H9 (cell line): ENCODE measurements around the gene PPIL3. TPM values are rescaled to one million over a fixed set of nuclear protein-coding genes. Genes with fewer than 3 reads are reported as not detected.

Experiments used
- DNase-seq: peaks from one replicate; pipeline ENCODE4 v3.0.0-alpha.2; 2017
- H2AFZ ChIP-seq: one replicate; pipeline ENCODE4 v1.6.1; 2013; ENCODE audit warnings: mild to moderate bottlenecking, low read length, control low read depth, moderate library complexity
- H2AK5ac ChIP-seq: 2 replicates; pipeline ENCODE4 v1.6.1; 2013; ENCODE audit warnings: low read length, control low read depth, mixed read lengths; ENCODE audit not compliant: insufficient read length
- H2BK120ac ChIP-seq: one replicate; pipeline ENCODE4 v1.6.1; 2013; ENCODE audit warnings: low read depth, mild to moderate bottlenecking, low read length, control low read depth, inconsistent platforms; ENCODE audit not compliant: poor library complexity, severe bottlenecking
- H2BK12ac ChIP-seq: 2 replicates; pipeline ENCODE4 v1.6.1; 2013; ENCODE audit warnings: low read length, control low read depth, mixed read lengths, low read depth; ENCODE audit not compliant: insufficient read length
- H2BK15ac ChIP-seq: 2 replicates; pipeline ENCODE4 v1.6.1; 2013; ENCODE audit warnings: low read depth, low read length, control low read depth
- H2BK20ac ChIP-seq: one replicate; pipeline ENCODE4 v1.6.1; 2013; ENCODE audit warnings: low read depth, mild to moderate bottlenecking, low read length, control low read depth, inconsistent platforms; ENCODE audit not compliant: poor library complexity, severe bottlenecking
- H2BK5ac ChIP-seq: 2 replicates; pipeline ENCODE4 v1.6.1; 2013; ENCODE audit warnings: low read length, control low read depth, mixed read lengths; ENCODE audit not compliant: insufficient read length
- H3K14ac ChIP-seq: 2 replicates; pipeline ENCODE4 v1.6.1; 2013; ENCODE audit warnings: low read length, control low read depth; ENCODE audit not compliant: insufficient read depth
- H3K18ac ChIP-seq: 2 replicates; pipeline ENCODE4 v1.6.1; 2013; ENCODE audit warnings: low read depth, mild to moderate bottlenecking, mixed read lengths, low read length, control low read depth; ENCODE audit not compliant: insufficient read length
- H3K23ac ChIP-seq: 2 replicates; pipeline ENCODE4 v1.6.1; 2013; ENCODE audit warnings: low read length, control low read depth, mixed read lengths, low read depth; ENCODE audit not compliant: insufficient read length
- H3K23me2 ChIP-seq: 2 replicates; pipeline ENCODE4 v1.6.1; 2013; ENCODE audit warnings: low read depth, mild to moderate bottlenecking, mixed read lengths, low read length, control low read depth; ENCODE audit not compliant: insufficient read length, poor library complexity, severe bottlenecking
- H3K27ac ChIP-seq: 2 replicates; pipeline ENCODE4 v1.5.1; 2013; ENCODE audit warnings: low read length, control low read depth, mixed read lengths, low read depth; ENCODE audit not compliant: insufficient read length
- H3K27me3 ChIP-seq: 2 replicates; pipeline ENCODE4 v1.6.1; 2013; ENCODE audit warnings: low read length, control low read depth, inconsistent platforms; ENCODE audit not compliant: insufficient read depth
- H3K4ac ChIP-seq: 2 replicates; pipeline ENCODE4 v1.6.1; 2013; ENCODE audit warnings: low read depth, mild to moderate bottlenecking, control low read depth, inconsistent platforms, low read length, moderate library complexity
- H3K4me1 ChIP-seq: 2 replicates; pipeline ENCODE4 v1.6.1; 2013; ENCODE audit warnings: low read length, control low read depth, inconsistent platforms; ENCODE audit not compliant: insufficient read depth
- H3K4me2 ChIP-seq: 2 replicates; pipeline ENCODE4 v1.6.1; 2013; ENCODE audit warnings: low read length, control low read depth, mixed read lengths; ENCODE audit not compliant: insufficient read length, insufficient read depth
- H3K56ac ChIP-seq: 2 replicates; pipeline ENCODE4 v1.6.1; 2013; ENCODE audit warnings: low read depth, mild to moderate bottlenecking, mixed read lengths, low read length, control low read depth; ENCODE audit not compliant: insufficient read length
- H3K79me1 ChIP-seq: 2 replicates; pipeline ENCODE4 v1.6.1; 2013; ENCODE audit warnings: low read depth, mild to moderate bottlenecking, moderate library complexity, low read length, control low read depth, inconsistent platforms; ENCODE audit not compliant: insufficient read depth, poor library complexity, severe bottlenecking
- H3K79me2 ChIP-seq: 2 replicates; pipeline ENCODE4 v1.6.1; 2013; ENCODE audit warnings: low read length, control low read depth, inconsistent platforms; ENCODE audit not compliant: insufficient read depth
- H3K9ac ChIP-seq: 2 replicates; pipeline ENCODE4 v1.6.1; 2013; ENCODE audit warnings: low read length, control low read depth, mixed read lengths; ENCODE audit not compliant: insufficient read length; ENCODE audit errors: extremely low read depth
- H3K9me3 ChIP-seq: one replicate; pipeline ENCODE4 v1.6.1; 2013; ENCODE audit warnings: low read depth, low read length, inconsistent platforms; ENCODE audit not compliant: control insufficient read depth
- H3T11ph ChIP-seq: one replicate; pipeline ENCODE4 v1.6.1; 2013; ENCODE audit warnings: mild to moderate bottlenecking, low read length, control low read depth, inconsistent platforms
- H4K20me1 ChIP-seq: one replicate; pipeline ENCODE4 v1.6.1; 2013; ENCODE audit not compliant: control insufficient read depth, insufficient read length, insufficient read depth
- H4K5ac ChIP-seq: 2 replicates; pipeline ENCODE4 v1.6.1; 2013; ENCODE audit warnings: low read depth, mild to moderate bottlenecking, mixed read lengths, low read length, control low read depth; ENCODE audit not compliant: insufficient read length
- H4K8ac ChIP-seq: replicated peaks from 2 replicates; pipeline ENCODE4 v1.6.1; 2013; ENCODE audit warnings: low read length, control low read depth, mixed read lengths, low read depth; ENCODE audit not compliant: insufficient read length
- H4K91ac ChIP-seq: 2 replicates; pipeline ENCODE4 v1.6.1; 2013; ENCODE audit warnings: low read depth, mild to moderate bottlenecking, moderate library complexity, mixed read lengths, low read length, control low read depth; ENCODE audit not compliant: insufficient read length
- H3K27ac Mint-ChIP-seq, 3 experiments: 2 replicates in 2 of 3; 3 replicates in 1 of 3; pipeline ENCODE4 v1.8.0; 2020 to 2021; ENCODE audit warnings: mixed read lengths in 3 of 3, mild to moderate bottlenecking in 1 of 3, moderate library complexity in 1 of 3
- H3K27me3 Mint-ChIP-seq: 2 replicates; pipeline ENCODE4 v1.8.0; 2021; ENCODE audit warnings: low read depth, mild to moderate bottlenecking, moderate library complexity, mixed read lengths
- H3K36me3 Mint-ChIP-seq, 3 experiments: 2 replicates in 2 of 3; 3 replicates in 1 of 3; pipeline ENCODE4 v1.8.0; 2020 to 2021; ENCODE audit warnings: low read depth in 3 of 3, mixed read lengths in 3 of 3; ENCODE audit not compliant: insufficient read depth in 1 of 3
- H3K4me1 Mint-ChIP-seq, 2 experiments: 2 replicates each; pipeline ENCODE4 v1.8.0; 2020; ENCODE audit warnings: mixed read lengths in 2 of 2
- H3K4me3 Mint-ChIP-seq, 2 experiments: 2 replicates in 1 of 2; 3 replicates in 1 of 2; pipeline ENCODE4 v1.8.0; 2020 to 2021; ENCODE audit warnings: mild to moderate bottlenecking in 2 of 2, mixed read lengths in 2 of 2, moderate library complexity in 1 of 2
- H3K9me3 Mint-ChIP-seq, 2 experiments: 2 replicates in 1 of 2; 3 replicates in 1 of 2; pipeline ENCODE4 v1.8.0; 2020; ENCODE audit warnings: mild to moderate bottlenecking in 2 of 2, mixed read lengths in 2 of 2, moderate library complexity in 1 of 2
- CTCF ChIP-seq: fragments of 200-600 bp; sonication (generic); conservative IDR thresholded peaks from 3 replicates; pipeline ENCODE4 v1.8.0; 2021; ENCODE audit warnings: antibody characterized with exemption, mild to moderate bottlenecking
- WGBS: extraction: QIAGEN DNeasy Blood & Tissue Kit; methylation state at CpG from one replicate; pipeline ENCODE4 v1.1.7; 2013; ENCODE audit warnings: missing lambda C conversion rate, low lambda C conversion rate, mixed read lengths; ENCODE audit not compliant: insufficient read length; ENCODE audit errors: extremely low coverage; 5-methylcytosine and 5-hydroxymethylcytosine counted together
- total RNA-seq: library from RNA; stranded (reverse); gene quantifications from 2 replicates; pipeline ENCODE4 v1.2.1, GENCODE V29; 2021

The PPIL3 gene
- total RNA-seq, 1 experiment from 2014 or later = 63.4 TPM

- no peak overlapping the region for H2BK15ac ChIP-seq
- H3K27ac ChIP-seq = peak overlapping the region; percentile 36
- H4K5ac ChIP-seq = peak overlapping the region; percentile 8
- H3K4me3 Mint-ChIP-seq = peak overlapping the region; percentile 94 to 97
- H3T11ph ChIP-seq = no peak overlapping the region
- H3K79me2 ChIP-seq = peaks cover 25% of the 10 kb centered on the region; the same call in 1 of the 2 replicates
- DNase-seq = no peak
- H4K20me1 ChIP-seq = no peaks in the 10 kb centered on the region
- peak overlapping the region; percentile 53 for H4K91ac ChIP-seq
- no peaks in the 10 kb centered on the region for H3K27me3 ChIP-seq
- H2BK120ac ChIP-seq = no peak overlapping the region
- H3K36me3 Mint-ChIP-seq = peaks cover 18 to 38% (median 34%) of the 10 kb centered on the region in 3 experiments
- H2AK5ac ChIP-seq = peak overlapping the region; percentile 2
- H3K9me3 ChIP-seq = no peaks in the 10 kb centered on the region
- H3K4me1 ChIP-seq = no peaks in the 10 kb centered on the region
- H2BK12ac ChIP-seq = no peak overlapping the region
- no peak for TF ChIP-seq CTCF
- H3K4me1 Mint-ChIP-seq = peaks cover 22 to 23% of the 10 kb centered on the region in 2 experiments
- H4K8ac ChIP-seq = peak overlapping the region; percentile 34
- H2AFZ ChIP-seq = no peak overlapping the region
- peak overlapping the region; percentile 97 for H3K9ac ChIP-seq
- no CpG with 5 or more reads among the region's 19 CpGs for WGBS
- no peaks in the 10 kb centered on the region for H3K9me3 Mint-ChIP-seq
- no peak overlapping the region for H3K23ac ChIP-seq
- peaks cover 10% of the 10 kb centered on the region for H3K23me2 ChIP-seq
- H3K4me2 ChIP-seq = peak overlapping the region; percentile 72
- peak overlapping the region; percentile 64 for H3K56ac ChIP-seq
- peak overlapping the region; percentile 98 to 99 (median 99) for H3K27ac Mint-ChIP-seq
- H3K18ac ChIP-seq = peak overlapping the region; percentile 12
- H3K27me3 Mint-ChIP-seq = no peaks in the 10 kb centered on the region
- no peak overlapping the region; the same call in 1 of the 2 replicates for H3K4ac ChIP-seq
- H3K79me1 ChIP-seq = peaks cover under 1% of the 10 kb centered on the region
- H2BK20ac ChIP-seq = no peak overlapping the region
- H2BK5ac ChIP-seq = peak overlapping the region; percentile 43
- H3K14ac ChIP-seq = peak overlapping the region; percentile 94
Measured at GRCh38 chr2:200863782-200864175, 25.1 kb downstream of the PPIL3 start.
